ENCODE results near the gene CACNA1C.

CACNA1C gene

DNA sequence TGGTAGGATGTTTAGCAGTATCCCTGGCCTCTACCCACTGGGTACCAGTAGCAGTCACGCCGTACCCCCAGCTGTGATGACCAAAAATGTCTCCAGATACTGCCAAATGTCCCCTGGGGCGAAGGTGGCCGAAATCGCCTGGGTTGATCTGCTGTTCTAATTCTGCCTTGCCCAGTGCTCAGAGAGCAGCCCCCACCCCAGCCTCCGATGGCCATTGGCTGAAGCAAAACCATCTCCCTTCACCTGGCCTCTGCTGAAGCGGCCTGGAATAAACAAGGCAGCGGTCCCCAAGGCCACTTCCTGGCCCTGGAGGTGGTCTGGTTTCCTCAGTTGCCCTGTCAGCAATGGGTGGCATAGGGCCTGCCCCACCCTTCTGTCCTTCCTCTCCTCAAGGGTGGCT, 298.4 kb downstream of the CACNA1C start:
- DNase-seq = no peak

DNA sequence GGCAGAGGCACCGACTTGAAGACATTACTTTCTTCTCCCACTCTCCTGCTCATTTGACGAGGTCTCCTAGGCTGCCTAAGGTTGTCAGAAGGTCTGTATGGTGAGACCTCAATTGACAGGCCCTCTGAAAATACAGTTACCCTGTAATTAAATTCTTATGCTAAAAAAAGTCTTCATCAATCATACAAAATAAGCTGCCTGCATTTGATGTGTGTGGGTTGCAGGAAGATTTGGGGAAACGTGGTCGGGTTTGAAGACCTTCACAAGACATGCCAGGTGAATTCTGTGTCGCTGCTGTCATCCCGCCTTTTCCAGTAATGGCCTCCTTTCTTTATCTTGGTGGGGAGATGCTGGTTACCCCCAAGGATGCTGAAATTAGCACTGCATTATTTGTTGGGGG, 299.4 kb downstream of the CACNA1C start:
- no peak for DNase-seq

DNA sequence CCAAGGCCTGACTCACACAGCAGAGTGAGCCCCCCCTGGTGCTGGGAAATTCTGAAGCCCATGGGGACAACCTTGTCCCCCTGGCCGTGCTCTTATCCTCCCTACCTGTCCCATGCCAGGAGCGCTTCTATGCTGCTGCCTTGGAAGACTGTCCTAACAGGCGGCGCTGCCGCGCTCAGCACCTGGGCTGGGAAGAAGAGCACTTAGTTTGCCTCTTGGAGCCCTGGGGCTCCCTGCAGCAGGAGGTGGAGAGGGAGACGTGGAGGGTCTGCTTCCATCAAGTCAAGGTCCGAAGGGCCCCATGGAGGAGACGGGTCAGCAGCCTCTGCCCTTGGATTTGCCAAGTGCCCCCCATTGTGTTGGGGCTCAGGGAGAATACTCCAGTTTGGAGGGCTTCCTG, 300.5 kb downstream of the CACNA1C start:
- no peak for DNase-seq

DNA sequence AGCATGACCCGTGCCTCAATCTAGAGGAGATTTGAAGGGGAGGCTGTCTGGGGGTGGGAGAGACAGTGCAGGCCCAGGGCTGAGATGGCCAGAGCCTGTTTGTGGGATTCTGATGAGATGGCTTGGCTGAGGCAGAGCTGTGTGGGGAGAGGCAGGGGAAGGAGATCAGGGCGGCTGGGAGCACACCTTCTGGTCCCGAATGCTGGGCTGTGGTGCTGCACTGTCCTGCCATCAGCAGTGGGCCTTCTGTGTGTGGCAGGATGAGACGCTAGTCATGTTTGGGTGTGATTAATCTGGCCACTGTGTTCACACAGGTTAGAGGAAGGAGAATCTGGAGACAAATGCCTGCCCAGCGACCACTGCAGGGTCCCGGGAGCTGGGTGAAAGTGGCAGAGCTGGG, 300.9 kb downstream of the CACNA1C start:
- no peak for DNase-seq

DNA sequence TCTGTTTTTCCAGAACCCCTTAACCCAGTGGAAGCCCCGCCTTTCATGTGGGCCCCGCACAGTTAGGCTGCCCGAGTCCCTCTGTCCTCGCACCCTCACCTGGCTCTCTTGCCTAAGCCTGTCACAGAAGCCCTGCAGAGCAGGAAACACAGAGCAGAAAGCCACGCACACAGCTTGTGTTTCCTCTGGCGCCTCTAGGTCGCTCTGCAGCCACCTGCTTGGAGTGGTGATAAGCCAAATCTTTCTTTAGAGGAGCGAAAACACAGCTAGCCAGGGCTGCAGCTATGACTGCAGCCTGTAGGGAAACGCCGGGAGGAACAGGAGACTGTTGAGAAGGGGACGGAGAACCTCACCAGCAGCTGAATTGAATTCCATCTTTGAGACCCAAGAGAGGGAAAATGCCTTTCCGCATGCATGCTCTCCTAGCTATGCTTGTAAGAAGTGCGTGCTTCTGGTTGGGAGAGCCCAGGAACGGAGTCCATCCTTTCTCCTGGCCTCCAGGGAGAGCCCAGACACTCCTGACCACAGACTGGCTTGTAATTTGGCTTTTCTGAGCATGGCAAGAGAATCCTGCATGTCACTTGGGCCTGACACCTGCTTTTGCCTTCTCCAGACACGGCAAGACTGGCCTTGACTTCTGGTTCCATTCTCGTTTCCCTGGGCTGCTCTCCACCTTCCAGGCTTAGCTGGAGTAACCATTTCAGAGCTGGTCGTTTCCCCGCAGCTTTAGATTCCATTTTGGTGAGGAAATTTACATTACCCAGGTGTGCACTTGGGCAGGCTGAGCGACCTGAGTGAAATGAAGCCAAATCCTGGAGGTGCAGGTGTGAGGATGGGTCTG, 301.6 kb downstream of the CACNA1C start:
- DNase-seq = no peak

DNA sequence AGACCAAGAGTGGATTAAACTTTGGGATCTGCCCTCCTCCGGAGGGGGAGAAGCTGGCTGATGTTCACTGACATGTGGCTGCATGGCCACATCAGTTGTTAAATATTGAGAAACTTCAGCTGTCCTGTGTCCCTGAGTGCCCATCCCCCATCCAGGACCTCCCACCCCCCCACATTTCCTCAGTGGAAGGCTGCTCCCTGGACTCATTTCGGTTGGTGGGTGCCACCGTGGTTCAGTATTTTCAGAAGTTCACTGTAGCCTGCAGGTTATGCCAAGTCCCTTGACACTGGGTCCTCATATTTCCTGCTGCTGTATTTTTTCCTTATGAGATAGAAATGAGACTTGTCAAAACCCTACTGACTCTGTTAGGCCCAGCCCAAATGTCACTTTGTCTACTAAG, 302.4 kb downstream of the CACNA1C start:
- DNase-seq = no peak

DNA sequence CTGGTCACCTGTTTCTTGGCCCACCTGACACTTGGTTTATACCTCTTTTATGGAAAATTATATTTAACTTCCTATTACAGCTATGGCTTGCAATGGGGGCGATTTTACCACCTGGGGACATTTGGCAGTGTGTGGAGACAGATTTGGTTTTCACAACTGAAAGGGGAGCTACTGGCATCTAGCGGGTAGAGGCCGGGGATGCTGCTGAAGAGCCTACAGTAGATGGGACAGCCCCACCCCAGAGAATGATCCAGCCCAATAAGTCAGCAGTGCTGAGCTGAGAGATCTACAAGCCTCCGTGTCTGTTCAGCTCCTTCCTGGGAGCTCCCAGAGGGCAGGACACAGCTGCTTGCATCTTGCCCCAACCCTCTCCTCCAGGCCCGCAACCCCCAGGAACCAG, 302.8 kb downstream of the CACNA1C start:
- DNase-seq = no peak

DNA sequence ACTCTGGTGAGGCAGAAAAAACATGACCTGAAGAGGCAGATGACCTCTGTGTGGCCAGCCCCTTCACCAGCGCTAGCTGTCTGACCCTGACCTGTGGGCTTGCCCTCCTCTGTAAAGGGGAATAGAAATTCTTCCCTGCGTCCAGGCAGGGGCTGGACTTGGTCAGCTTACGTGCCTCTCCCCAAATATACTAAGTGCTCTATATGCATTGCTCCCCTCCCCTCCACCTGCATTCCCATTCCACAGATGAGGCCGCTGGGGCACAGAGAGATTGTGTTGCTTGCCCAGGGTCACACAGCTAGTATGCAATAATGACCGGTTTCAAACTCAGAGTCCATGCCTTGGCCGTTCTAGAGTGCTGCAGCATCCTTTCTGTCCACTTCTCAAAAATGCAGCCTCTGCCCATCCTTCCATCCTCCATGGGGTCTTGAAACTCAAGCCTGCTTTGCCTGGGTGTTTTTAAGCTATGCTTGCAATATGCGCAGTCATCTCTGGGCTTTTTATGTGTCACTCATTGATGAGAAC, 303.9 kb downstream of the CACNA1C start:
- no peak for DNase-seq

DNA sequence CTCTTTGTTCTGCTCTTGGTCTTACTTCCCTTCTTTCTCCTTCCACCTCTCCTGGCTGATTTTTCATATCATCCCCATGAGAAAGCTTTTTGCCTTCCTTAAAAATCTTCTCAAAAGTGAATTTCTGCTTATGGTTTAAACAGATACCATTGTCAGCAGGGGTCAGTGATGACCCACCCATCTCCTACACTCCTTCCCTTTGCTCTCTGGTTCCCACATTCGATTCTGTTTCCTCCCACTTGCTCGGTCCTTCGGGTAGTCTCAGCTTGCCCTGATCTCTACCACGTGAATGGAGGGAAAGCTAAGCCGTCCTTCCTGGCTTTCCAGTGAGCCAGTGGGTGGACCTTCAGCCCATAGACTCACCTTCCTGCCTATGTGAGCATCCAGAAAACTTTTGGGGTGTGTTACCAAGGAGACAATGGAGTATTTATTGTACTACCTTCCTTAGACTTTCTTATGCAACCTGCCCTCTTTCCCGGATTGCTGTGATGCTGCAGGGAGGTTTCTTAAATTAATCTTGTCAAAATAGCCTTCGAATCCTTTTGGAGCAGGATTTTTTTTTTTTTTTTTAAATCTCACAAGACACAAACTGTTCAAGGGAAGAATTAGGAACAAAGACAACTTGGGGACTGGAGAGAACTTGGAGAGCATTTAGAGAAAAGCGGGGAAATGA, 306.3 kb downstream of the CACNA1C start:
- no peak for DNase-seq

DNA sequence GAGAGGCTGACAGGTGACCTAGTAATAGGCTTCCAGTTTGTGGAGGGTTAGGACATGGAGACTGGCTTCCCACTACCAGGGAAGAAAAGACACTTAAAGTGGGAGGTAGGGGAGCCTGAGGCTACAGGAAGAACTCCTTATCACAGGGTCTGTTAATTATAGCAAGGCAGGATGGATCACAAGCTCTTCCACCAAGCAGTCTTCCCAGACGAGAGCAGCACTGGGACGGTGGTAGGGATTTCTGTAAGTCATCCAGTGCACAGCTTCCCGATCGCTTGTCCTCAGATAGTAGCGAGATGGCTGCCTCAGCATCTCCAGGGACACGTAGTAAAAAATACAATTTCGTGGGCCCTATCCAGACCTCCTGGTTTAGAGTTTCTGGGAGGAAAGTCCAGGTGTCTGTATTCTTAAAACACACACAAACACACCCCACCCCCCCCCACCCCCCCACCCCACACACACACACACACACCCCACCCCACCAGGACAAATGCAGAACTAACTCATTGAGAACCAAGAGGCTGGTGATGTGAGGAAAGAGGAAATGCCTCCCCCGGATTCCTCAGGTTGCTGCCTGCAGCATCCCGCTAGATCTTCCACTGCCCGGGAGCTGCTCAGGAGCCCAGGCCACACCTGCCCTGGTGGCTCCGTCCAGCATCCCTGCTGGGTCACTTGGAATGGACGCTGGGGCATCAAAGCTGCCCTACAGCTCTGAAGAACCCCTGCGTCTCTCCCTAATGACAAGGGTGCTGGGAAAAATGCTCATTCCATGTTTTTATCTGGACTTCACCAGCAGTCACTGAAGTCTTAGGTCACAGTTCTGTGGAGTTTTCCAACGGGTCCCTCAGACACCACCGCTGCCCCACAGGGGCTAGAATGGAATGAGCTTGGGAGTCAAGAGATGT, 307.2 kb downstream of the CACNA1C start:
- DNase-seq = no peak

DNA sequence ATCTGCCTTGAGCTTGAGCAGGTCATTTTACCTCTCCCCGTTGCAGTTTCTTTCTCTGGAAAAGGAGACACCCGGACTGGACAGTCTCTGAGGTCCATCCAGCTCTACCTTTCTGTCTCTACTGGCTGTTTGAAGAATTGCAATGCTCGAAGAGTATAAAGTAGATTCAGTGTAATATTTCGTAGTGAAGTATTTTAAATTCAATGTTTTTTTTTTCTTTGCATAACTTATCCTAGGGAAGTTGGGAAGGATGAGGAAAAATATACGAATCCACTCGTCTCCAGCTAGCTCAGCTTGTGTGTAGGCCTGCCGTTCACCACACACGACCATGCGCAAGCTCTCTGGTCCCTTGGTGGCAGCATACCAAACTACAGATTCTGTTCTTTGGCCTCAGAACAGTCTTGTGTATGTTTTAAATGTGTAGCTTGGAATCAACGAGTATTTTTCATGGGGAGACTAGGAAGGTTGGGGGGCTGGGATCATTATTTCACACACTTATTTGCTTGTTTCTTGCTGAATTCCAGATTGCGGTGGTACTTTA, 307.9 kb downstream of the CACNA1C start:
- DNase-seq = no peak

DNA sequence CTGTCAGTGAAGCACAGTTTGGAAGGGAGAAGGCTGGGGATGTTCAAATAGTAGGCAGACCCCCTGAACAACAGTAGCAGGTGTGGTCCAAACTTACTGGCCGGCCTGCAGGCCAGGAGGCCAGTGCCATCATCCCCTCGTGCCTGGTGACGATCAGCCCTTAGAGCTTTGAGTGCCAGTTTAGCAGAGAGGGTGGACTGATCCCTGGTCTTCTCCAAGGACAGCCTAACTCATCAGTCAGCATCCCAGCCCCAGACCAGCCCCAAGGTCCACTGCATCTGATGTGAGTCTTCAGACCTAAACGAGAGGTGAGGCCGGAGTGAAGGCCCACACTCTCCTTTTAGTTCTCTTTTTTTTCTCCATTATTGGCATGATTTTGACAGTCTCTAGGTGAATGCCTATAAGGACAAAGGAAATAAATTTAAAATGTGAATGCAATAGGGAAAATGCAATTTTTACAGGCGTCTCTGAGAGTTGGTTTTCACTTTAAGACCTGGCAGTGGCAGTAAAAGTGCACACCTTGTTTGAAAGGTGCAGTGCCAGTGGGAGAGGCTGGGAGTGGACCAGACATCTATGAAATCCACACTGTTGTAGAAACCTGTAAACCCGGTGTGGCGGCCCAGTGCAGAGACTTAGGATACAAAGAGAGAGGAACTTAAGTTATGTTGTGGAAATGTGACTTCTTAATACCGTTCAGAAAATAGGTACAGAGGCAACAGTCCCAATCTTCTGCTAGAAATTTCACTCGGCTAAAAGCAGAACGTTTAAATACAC, 311.2 kb downstream of the CACNA1C start:
- DNase-seq = no peak

DNA sequence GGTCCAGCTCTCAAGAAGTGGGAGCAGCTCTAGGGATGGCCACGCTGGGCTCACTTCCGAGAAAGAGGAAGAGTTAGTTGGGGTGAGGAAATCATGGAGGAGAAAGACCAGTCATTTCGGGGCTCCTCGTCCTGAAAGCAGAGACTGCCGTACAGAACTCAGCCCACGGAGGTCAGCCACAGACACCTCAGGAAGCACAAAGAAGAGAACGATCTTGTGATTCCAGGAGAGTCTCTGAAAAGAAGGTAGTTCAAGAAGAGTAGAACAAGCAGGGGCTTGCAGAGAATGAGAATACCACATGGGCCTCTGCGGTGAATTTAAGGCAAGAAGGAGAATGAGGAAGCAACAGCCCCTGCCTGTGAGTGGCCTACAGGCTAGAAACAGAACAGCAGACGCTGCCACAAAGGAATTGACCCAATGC, 311.9 kb downstream of the CACNA1C start:
- DNase-seq = no peak

DNA sequence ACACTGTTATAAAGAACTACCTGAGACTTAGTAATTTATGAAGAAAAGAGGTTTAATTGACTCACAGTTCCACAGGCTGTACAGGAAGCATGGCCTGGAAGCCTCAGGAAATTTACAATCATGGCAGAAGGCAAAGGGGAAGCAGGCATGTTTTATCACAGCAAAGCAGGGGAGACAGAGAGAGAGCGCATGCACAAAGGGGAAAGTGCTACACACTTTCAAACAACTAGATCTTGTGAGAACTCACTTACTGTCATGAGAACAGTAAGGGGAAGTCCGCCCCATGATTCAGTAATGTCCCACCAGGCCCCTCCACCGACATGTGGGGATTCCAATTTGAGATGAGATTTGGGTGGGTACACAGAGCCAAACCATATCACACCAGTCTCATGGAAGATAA, 313.9 kb downstream of the CACNA1C start:
- DNase-seq = no peak

DNA sequence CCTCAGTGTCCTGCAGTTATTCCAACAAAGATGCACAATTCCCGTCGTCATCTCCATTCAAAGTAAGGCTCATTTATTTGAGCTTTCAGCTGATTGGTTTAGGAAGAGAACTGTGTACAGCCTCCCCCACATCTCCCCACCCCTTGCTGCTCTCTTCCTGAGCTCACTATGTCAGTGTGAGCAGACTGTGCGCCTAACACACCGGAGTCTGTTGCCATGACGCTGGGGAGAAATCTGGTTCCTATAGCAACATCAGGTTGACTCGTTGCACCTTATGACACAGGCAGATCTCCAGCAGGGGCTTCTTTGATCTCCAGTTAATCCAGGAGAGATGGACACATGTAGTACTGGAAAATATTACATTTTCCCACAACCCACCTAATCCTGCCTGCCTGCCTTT, 319.4 kb downstream of the CACNA1C start:
- no peak for DNase-seq

DNA sequence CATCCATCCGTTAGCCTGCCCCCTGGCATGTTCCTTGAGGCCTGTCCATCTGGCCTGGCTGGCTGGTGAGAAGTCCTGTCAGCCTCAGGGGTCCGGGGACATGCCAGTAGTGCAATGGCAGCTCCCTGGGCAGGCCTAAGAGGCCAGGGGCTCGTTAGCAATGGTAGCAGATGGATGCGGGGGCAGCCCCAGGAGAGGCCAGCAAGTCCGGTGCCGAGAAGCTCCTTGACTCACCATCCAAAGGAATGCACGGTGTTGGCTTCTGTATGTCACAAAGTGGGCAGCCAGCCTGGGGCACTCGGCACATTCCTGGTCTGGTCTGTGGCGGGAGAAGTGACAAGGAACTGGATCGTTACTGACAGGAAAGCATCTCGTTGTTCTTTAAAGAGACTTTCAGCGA, 319.9 kb downstream of the CACNA1C start:
- no peak for DNase-seq

DNA sequence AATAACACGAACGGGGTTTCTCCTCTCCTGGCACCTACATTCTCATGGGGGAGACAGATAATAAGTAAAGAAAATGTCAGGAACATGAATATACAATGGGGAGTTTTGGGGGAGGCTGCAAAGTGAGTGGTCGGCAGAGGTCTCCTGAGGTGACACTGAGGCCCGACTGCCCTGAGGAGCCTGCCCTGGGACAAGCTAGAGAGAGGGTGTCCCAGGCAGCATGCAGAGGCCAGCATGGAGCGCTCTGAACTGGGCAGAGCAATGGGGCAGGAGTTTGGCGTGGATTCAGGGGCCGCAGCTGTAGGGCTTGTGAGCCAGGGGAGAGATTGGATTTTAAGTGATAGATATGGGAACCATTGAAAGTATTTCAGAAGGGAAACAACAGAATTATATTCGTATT, 320.5 kb downstream of the CACNA1C start:
- no peak for DNase-seq

DNA sequence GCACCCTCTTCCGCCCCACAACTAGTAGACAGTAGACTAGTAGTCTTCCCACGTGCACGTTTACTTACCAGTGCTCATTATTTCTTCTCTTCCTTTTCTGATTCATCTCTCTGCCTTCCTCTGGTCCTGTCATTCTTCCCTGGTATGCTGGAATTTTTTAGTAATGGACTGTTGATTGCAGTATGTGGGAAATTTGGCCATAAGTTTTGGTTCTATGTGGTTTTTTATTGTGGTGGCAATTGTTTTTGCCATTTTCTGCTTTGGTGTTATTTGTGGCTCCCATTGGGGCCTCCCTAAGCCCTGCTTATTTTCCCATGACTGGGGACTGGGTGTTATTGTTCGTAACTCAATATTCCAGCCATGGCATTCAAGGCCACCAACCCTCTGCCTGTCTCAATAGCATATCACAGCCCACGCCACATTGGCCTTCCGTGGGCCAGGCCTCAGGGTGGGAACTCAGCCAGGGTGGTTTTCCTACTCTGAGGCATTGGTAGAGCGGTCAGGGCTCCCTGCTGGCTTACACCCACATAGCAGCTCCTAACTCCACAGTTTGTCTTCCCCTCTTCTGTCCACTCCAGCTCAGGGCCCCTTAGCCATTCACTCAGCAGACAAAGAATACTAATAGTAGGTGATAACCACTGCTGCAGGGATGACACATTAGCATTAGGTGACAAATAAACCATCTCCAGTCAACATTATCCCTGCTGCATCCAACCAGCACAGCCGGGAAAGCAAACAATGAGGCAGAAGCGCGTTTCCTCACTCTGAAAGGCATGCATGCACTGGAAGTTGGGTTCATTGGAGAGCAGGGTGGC, 321.5 kb downstream of the CACNA1C start:
- no peak for DNase-seq

DNA sequence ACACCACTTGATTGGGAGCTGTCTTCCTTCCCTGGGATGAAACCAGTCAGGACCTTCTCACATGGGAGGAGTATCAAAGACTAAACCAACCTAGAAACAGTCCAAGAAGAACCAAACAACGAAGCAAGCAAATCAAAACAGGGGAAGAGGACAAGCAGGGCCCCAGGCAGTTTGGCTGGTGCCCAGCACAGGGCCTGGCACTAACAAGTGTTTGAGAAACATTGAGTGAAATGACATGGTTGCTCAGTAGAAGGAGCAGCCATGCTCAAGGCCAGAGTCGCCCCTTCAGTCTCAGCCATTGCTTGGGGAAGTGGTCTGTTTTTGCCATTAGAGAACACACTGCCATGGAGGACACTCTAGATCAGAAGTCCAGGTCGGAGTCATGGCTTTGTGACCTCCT, 323.1 kb downstream of the CACNA1C start:
- DNase-seq = no peak

DNA sequence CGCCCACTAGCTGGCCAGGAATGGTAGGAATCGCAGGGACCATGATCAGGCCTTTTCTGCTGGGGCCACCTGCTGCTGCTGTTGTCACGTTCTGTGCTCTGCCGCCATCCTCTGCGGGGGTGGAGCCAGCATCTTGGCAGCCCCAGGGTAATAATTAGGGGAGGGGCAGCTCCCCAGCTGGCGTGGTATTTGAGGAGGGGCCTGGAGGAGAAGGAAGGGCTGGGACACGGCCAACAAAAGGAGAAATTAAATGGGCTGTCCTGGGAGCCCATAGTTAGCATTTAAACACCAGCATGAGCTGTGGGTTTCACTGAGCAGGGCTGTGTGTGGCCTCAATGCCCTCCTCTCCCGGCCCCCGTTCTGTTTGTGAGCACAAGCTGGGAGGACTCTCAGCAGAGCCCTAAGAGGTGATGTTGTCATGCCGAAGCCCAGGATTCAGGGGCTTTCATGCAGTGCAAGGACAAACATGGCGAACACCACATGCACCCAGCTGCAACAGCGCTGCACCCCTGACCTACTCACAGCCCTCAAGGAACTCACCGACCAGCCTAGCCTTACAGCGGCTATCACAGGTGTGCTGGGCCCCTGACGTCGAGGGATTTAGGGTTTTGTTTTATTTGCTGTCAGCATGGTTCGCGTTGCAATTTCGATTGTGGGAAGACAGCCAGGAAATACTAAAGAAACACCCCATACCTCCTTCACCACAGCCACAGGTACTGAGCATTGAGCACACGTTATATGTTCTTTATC, 324.3 kb downstream of the CACNA1C start:
- DNase-seq = peak; percentile 36
